ENCODE data around the gene SREBF1.

The SREBF1 gene

GRCh38 chr17:17822616-17823015 lies 14.2 kb downstream of the SREBF1 start:
- no peak for DNase-seq

- DNase-seq, result peak; percentile 38
Observed at GRCh38 chr17:17822189-17822588, 14.6 kb downstream of the SREBF1 start.

- DNase-seq, result no peak
Observed at GRCh38 chr17:17820463-17821158, 16.2 kb downstream of the SREBF1 start.

- DNase-seq, result no peak
Observed at GRCh38 chr17:17820046-17820445, 16.7 kb downstream of the SREBF1 start.

DNA sequence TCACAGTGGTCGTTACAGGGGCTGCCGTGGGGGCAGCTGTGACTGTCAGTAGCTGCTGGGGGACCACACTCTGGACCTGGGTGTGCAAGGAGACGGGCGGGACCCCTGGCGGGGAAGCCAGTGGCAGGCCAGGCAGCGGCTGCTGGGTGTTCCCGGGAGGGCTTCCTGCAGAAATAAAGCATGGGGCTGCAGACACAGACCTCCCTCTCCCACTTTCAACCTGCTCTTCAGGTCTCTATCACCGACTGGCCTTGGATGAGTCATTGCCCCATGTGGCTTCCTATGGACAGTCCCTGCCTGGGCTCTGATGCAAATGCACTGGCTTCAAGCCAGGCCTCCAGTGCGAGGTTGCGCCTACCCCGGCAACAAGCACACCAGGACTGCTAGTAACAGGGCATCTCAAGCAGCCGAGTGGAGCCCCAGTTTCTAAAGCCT lies 17.2 kb downstream of the SREBF1 start:
- DNase-seq, result peak; percentile 82

DNA sequence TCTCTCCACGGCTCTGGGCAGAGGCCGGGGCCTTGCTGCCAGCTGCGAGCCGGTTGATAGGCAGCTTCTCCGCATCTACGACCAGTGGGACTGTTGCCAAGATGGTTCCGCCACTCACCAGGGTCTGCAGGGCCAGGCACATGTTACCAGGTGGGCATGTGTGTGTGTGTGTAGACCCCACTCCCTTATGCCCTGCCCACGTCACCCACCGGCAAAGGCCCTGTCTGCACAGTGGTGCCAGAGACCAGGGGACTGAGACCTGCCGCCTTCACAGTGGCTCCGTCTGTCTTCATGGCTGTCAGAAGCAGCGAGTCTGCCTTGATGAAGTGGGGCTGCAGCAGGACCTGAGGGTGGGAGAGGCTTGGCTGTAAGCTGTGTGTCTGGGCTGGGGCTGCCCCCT lies 17.7 kb downstream of the SREBF1 start:
- DNase-seq, result no peak

DNA sequence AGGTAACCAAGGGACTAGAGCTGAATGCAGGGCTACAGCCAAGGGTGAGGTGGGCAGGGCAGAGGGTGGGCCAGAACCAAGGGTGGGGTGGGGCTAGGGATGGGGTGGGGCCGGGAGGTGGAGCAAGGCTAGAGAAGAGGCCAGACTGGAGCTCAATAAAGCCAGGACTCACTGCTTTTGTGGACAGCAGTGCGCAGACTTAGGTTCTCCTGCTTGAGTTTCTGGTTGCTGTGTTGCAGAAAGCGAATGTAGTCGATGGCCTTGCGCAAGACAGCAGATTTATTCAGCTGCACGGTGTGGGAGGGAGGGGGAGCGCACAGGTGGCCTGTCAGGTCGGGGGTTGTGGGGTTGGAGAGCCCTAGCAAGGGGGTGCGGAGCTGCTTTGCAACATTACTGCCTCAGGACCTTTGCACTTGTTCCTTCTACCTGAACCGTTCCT lies 18.7 kb downstream of the SREBF1 start:
- peak; percentile 44 for DNase-seq

GRCh38 chr17:17817552-17817947 lies 19.2 kb downstream of the SREBF1 start:
- DNase-seq, result no peak

GRCh38 chr17:17816831-17817551 lies 19.8 kb downstream of the SREBF1 start:
- DNase-seq, result no peak

DNA sequence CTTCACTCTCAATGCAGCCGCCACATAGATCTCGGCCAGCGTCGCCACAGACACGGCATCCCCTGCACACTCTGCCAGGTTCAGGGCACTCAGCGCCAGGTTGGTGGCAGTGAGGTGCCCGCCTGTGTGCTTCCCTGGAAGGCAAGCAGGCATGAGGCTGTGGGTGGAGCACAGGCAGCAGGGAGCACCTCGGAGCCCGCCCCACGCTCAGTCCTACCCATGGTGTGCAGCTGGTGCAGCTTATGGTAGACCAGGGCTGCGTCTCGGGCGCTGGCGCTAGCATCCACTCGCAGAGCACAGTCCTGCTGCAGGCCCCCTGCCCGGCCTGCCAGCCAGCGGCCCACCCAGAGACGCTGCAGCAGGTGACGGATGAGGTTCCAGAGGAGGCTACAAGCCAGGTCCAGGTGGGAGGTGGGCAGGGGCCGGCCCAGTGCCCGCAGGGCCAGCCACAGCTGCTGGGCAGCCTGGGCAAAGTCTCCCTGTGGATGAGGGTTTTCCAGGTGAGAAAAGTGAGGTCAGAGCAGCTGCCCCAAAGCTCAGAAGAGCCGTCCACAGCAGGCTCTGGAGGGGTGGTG lies 20.5 kb downstream of the SREBF1 start:
- DNase-seq, result no peak

DNA sequence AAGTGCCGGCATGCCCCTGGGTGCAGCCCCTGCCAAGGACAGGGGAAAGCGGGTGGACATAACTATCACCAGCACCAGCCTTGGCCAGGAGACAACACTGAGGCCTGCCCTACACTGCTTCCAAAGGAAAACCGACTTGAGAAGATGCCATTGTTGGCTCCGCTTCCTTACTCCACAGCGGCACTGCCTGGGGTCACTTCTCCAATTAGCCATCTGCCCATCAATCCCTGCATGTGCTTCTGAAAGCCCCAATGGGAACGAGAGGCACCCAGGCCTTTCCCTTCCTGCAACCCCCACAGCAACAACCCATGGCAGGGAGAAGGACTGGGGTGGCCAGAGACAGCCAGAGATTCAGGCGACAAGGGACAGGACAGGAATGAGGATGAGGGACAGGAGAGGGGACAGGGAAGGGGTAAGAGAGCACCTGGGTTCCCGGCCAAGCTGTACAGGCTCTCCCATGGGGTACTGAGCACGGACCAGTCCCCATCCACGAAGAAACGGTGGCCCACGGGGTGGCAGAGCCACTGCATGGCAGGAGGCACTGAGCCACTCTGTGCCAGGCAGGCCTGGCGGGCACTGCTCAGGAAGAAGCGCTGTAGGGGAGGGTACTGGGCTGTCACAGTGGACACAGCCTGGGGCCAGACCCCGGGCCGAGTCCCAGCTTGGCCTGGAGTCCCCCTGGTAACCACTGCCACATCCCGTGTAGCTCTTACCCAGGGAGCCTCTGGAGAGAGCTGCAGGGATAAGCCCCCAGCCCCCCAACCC lies 21.2 kb downstream of the SREBF1 start:
- no peak for DNase-seq

DNA sequence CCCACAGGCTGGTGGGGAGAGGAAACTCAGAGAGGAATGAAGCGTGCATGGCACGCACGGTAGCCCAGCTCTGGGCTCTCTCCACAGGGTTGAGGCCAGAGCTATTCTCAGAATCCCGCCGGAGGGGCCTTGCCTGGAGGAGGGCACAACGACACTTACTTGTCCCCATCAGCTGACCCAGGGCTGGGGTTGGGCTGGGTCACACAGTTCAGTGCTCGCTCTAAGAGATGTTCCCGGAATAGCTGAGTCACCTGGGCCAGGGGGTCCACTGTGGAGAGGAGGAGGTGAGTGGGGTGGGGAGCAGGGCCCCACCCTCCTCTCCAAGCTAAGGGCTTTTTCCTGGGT lies 21.8 kb downstream of the SREBF1 start:
- DNase-seq, result no peak

GRCh38 chr17:17814162-17815061 lies 22.4 kb downstream of the SREBF1 start:
- DNase-seq, result no peak

GRCh38 chr17:17813725-17814095 lies 23.1 kb downstream of the SREBF1 start:
- no peak for DNase-seq

DNA sequence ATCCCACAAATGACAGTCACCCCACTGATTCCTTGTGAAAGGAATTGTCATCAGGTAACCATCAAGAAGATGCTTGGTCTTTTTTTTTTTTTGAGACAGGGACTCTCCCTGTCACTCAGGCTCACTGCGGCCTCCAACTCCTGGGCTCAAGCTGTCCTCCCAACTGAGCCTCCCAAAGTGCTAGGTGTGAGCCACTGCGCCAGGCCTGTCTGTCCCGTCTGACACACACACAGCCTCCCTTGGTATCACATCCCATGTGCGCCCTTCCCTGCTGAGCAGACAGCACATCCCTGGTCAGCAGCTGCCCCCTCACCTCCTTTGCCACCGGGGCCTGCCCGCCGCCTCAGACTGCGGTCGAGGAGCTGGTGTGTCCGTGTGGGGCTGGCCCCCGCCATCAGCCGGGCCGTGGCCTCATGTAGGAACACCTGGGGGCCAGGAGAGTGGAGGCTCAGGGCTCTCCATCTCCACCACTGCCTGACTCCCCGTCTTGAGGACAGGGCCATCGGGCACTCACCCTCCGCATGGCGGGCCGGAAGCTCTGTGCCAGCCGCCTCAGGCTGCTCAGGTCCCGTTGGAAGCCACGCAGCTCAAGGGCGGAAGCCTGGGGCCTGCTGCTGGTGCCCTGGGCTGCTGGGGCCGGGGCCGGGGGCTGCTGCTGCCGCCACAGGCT lies 23.6 kb downstream of the SREBF1 start:
- no peak for DNase-seq

DNA sequence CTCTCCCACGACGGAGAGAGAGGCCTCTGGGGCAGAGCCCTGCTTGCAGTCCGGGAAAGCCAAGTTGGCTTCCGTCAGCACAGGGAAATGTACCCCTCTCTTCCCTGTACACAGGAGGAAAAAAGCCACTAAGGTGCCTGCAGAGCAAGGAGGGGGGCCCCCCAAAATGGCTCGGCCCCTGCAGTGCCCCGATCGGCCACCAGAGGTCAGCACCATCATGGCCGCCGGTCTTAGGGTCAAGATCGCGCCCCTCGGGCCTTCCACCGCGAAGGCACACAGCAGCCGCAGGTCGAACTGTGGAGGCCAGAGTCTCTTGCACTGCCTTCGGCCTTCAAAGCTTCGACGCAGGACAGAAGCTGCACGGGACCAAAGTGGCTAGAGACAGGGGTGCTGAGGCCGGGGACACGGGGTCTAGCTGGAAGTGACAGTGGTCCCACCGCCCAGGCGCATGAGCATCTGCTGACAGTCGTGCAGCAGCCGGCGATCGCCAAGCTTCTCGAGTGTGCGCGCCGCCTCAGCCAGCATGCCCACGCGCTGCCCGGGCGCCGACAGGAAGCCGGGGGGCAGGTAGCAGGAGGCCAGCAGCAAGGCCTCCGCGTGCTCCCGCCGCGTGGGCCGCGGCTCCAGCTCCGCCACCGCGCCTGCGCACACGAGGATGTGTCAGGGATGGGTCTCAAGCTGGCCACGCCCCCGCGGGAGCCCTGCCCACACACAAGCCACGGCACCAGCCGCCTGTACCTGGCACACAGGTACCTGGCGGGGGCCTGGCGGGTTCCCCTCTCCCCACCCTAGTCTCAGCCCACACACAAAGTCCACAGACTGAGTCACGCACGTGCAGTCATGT lies 24.4 kb downstream of the SREBF1 start:
- DNase-seq, result peak; percentile 64

DNA sequence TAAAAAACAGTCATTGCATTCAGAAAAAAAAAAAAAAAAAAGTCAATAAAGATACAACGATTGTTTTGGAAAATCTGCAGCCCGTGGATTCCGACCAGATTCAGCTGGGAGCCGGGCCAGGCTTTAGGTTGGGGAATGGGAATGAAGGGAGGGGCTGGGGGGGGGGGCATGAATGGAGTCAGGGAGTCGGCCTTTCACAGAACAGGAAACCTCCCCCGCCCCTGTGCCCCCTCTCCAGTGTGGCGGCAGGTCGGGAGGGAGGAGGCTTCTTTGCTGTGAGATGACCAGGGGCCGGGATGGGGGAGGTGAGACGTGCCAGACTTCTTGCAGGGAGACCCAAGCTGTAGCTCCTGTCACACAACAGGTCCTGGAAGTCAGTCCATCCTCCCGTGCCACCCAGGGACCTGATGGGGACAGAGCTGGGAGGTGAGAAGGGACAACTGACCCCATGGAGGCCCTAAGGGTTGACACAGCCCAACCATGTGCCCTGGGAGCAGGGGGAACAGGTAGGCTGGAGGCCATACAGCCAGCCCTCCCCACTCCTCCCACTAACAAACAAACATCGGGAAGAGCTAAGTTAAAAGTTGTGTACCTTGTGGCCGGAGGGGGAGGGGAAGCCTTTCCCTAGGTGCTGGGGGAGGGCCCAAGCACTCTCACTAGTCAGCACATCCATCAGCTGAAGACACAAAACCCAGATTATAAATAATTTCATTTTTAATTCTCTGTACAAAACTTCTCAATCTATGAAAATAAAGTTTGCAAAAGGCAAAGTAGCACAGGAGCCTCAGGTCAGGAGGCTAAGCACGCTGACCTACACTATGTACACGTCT lies 25.2 kb downstream of the SREBF1 start:
- no peak for DNase-seq

- no peak for DNase-seq
Observed at GRCh38 chr17:17810895-17811248, 25.9 kb downstream of the SREBF1 start.

- no peak for DNase-seq
Observed at GRCh38 chr17:17810084-17810894, 26.5 kb downstream of the SREBF1 start.
